Right lobe of liver (tissue), 6 donors: ENCODE measurements around the gene INPP4B. TPM values are rescaled to one million over a fixed set of nuclear protein-coding genes. Genes with fewer than 3 reads are reported as not detected.

Experiments used
- ATAC-seq, 4 donors: fragments of 200-7000 bp; cut with Tn5 transposase; one replicate each; pipeline ENCODE4 v1.9.1; 2020; ENCODE audit warnings: mild to moderate bottlenecking in 4 of 4, moderate library complexity in 4 of 4
- DNase-seq, 3 donors: peaks; one replicate each; pipeline ENCODE4 v3.0.0-alpha.2; 2020
- H3K27ac ChIP-seq, 3 donors: fragments of 200-600 bp; one replicate each; pipeline ENCODE4 v1.8.0; 2022
- H3K27me3 ChIP-seq, 2 donors: fragments of 200-600 bp; one replicate each; pipeline ENCODE4 v1.8.0; 2022
- H3K36me3 ChIP-seq, 4 donors: fragments of 200-600 bp; sonication (generic) in 1 of 4; one replicate each; pipeline versions ENCODE4 v1.5.1 to v1.8.0; 2017 to 2022; ENCODE audit warnings: control low read depth in 1 of 4
- H3K4me1 ChIP-seq, 4 donors: fragments of 200-600 bp; sonication (generic) in 1 of 4; one replicate each; pipeline versions ENCODE4 v1.5.1 to v1.8.0; 2017 to 2022; ENCODE audit warnings: control low read depth in 1 of 4
- H3K4me3 ChIP-seq, 3 donors: fragments of 200-600 bp; one replicate each; pipeline ENCODE4 v1.8.0; 2022
- H3K9me3 ChIP-seq, 4 donors: fragments of 200-600 bp; sonication (generic) in 1 of 4; one replicate each; pipeline versions ENCODE4 v1.5.1 to v1.8.0; 2017 to 2022; ENCODE audit warnings: control low read depth in 1 of 4
- POLR2A ChIP-seq: fragments of 450-650 bp; IDR thresholded peaks from one replicate; pipeline ENCODE4 v1.6.1; 2017; ENCODE audit warnings: antibody characterized with exemption, mild to moderate bottlenecking
- WGBS: methylation state at CpG from one replicate; pipeline ENCODE4 v1.1.6; 2018; ENCODE audit warnings: low coverage, low lambda C conversion rate; ENCODE audit not compliant: insufficient coverage; ENCODE audit errors: missing lambda C conversion rate; 5-methylcytosine and 5-hydroxymethylcytosine counted together
- intact Hi-C, 2 donors: fragments of 100-400 bp; cut with DNase I; formaldehyde crosslinking; loops; one replicate each; pipeline versions ENCODE4 v1.11.2 to v1.14.1; 2022
- total RNA-seq, 6 experiments: library from RNA; depleted of rRNA in 2 of 6; stranded (reverse); fragments of >200 nt in 2 of 6; fragmentation: NEBNext Ultra II Directional in 3 of 6; extraction: Animal tissue kit (Norgen Biotek cat#: 25700) in 3 of 6; gene quantifications; one replicate each; pipeline versions ENCODE4 v1.1.0 to v1.2.4, GENCODE V29; 2016 to 2023
- TF ChIP-seq, protein P1 (sequence below), 4 donors: fragments of 200-600 bp in 3 of 4; fragments of 450-650 bp in 1 of 4; IDR thresholded peaks; one replicate each; pipeline versions ENCODE4 v1.5.1 to v1.8.0; 2016 to 2022; ENCODE audit warnings: antibody characterized with exemption in 4 of 4, mild to moderate bottlenecking in 2 of 4
- donor health status: DM: no; HTN: yes; CAD: no.
- donor health status: DM: no; HTN: no; CAD: no.
- donor health status: DM: no; HTN: no; CAD: no.
- donor health status: DM: no; HTN: yes; CAD: no.
- donor health status: DM: no; HTN: yes; CAD: no.

The INPP4B gene
- total RNA-seq, 6 experiments from 2014 or later, result 0.73 to 5.0 (median 1.6) TPM

DNA sequence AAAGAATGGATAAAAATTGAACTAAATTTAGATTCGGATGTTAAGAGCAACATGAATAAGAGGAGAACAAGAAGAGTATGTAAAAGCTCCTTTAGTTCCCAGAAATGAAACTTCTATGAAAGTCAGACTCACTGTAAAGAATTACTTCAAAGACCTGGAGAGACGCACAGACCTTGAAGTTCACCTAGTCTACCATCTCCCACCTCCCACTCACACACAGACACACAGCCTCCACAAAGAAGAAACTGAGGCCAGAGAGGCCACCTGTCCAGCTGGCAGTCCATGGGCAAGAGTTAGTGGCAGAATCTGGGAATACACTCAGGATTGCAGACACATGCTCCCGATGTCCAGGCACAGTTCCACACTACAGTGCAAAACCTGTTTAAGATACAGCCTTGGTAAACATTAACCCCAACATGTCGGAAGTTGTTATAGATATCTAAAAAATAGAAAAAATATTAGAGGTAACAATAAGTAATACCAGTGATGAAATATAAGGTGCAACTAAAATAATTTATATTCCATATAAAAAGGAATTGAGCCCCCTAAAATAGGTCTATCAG lies 288.8 kb downstream of the INPP4B start:
- Histone ChIP-seq H3K9me3 (no peaks in the 10 kb centered on the region), H3K4me3 (no peak overlapping the region), H3K27ac (no peak overlapping the region), H3K27me3 (no peaks in the 10 kb centered on the region), H3K36me3 (no peaks in the 10 kb centered on the region), H3K4me1 (no peaks in the 10 kb centered on the region)
- ATAC-seq, result no peak
- no peak for DNase-seq
- TF ChIP-seq POLR2A, result no peak
- TF ChIP-seq, protein P1, sequence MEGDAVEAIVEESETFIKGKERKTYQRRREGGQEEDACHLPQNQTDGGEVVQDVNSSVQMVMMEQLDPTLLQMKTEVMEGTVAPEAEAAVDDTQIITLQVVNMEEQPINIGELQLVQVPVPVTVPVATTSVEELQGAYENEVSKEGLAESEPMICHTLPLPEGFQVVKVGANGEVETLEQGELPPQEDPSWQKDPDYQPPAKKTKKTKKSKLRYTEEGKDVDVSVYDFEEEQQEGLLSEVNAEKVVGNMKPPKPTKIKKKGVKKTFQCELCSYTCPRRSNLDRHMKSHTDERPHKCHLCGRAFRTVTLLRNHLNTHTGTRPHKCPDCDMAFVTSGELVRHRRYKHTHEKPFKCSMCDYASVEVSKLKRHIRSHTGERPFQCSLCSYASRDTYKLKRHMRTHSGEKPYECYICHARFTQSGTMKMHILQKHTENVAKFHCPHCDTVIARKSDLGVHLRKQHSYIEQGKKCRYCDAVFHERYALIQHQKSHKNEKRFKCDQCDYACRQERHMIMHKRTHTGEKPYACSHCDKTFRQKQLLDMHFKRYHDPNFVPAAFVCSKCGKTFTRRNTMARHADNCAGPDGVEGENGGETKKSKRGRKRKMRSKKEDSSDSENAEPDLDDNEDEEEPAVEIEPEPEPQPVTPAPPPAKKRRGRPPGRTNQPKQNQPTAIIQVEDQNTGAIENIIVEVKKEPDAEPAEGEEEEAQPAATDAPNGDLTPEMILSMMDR (IDR thresholded peaks at IDR 0.05), result no peak
- intact Hi-C loops, result no loop called here
- WGBS, result 66% methylated on average over 3 of the region's 4 CpGs

DNA sequence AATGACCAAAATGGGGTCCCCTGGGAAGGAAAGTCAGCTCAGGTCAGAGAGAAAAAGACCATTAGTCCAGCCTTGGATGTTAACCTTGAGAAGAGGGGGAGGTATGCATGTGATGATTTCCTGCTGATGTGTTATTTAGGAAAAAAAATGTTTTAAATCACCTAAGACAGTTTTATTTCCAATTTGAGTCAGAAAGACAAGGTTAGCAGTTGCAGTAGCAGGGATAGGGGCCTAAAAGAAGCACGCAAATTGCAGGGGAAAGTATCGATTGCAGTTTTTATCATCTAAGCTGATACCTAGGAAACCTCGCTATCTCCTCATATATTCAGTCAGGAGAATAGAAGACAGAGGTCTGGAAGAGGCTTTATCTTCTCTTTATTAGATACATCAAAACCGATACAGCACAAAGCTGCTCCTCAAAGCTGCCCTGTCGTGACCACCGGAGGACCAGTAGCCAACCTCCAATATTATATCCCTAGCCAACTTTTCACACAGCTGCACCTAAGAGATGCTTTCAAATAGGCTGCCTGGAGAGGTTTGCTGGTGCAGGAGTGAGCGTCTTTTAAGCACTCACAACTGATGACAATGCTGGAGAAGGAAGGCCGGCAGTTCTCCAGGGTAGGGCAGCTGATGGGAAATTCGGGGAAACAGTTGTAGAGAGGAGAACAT lies 289.4 kb downstream of the INPP4B start:
- Histone ChIP-seq H3K9me3 (no peaks in the 10 kb centered on the region), H3K27ac (no peak overlapping the region), H3K4me3 (no peak overlapping the region), H3K27me3 (no peaks in the 10 kb centered on the region), H3K36me3 (no peaks in the 10 kb centered on the region), H3K4me1 (no peaks in the 10 kb centered on the region)
- no peak for DNase-seq
- 81% methylated on average over 9 of the region's 9 CpGs for WGBS
- ATAC-seq, result no peak
- intact Hi-C loops, result no loop called here
- TF ChIP-seq POLR2A, result no peak
- TF ChIP-seq, protein P1 (IDR thresholded peaks at IDR 0.05), result no peak

- H3K4me3 ChIP-seq, result no peak overlapping the region
- WGBS, result 9% methylated on average over 1 of the region's 1 CpG
- H3K9me3 ChIP-seq, result no peaks in the 10 kb centered on the region
- no peaks in the 10 kb centered on the region for H3K4me1 ChIP-seq
- H3K27me3 ChIP-seq, result no peaks in the 10 kb centered on the region
- no peak for ATAC-seq
- H3K27ac ChIP-seq, result no peak overlapping the region
- DNase-seq, result no peak
- TF ChIP-seq, protein P1 (IDR thresholded peaks at IDR 0.05), result no peak
- TF ChIP-seq POLR2A, result no peak
- intact Hi-C loops, result no loop called here
- no peaks in the 10 kb centered on the region for H3K36me3 ChIP-seq
Observed at GRCh38 chr4:142556048-142556447, 290.1 kb downstream of the INPP4B start.

GRCh38 chr4:142554412-142554811 lies 291.7 kb downstream of the INPP4B start:
- DNase-seq (no peak), ATAC-seq (no peak)
- Histone ChIP-seq H3K4me3 (no peak overlapping the region), H3K27me3 (no peaks in the 10 kb centered on the region), H3K27ac (no peak overlapping the region), H3K4me1 (no peaks in the 10 kb centered on the region), H3K9me3 (no peaks in the 10 kb centered on the region), H3K36me3 (no peaks in the 10 kb centered on the region)
- 75% methylated on average over 1 of the region's 1 CpG for WGBS
- no peak for TF ChIP-seq POLR2A
- TF ChIP-seq, protein P1 (IDR thresholded peaks at IDR 0.05), result no peak
- intact Hi-C loops, result no loop called here
